GM19452 (cell line): ENCODE results near the gene TARBP1.
"Not testable (repeated sequence)": the region's sequence is repeated elsewhere in the genome, so short reads cannot be mapped to it uniquely, and the experiment has no call there.

ENCODE experiments used
- ATAC-seq: cut with Tn5 transposase; IDR thresholded peaks from one replicate; pipeline ENCODE4 v1.9.1; 2021; ENCODE audit not compliant: unreplicated experiment

The TARBP1 gene

GRCh38 chr1:234452406-234452965 is 26.5 kb downstream of the TARBP1 start:
- no peak for ATAC-seq

GRCh38 chr1:234440348-234440747 is 38.6 kb downstream of the TARBP1 start:
- ATAC-seq: no peak

GRCh38 chr1:234438579-234438978 is 40.4 kb downstream of the TARBP1 start:
- ATAC-seq: no peak

GRCh38 chr1:234437423-234438171 is 41.4 kb downstream of the TARBP1 start:
- ATAC-seq: no peak

GRCh38 chr1:234435620-234436019 is 43.4 kb downstream of the TARBP1 start:
- ATAC-seq: no peak

GRCh38 chr1:234434706-234435105 is 44.3 kb downstream of the TARBP1 start:
- ATAC-seq: no peak

GRCh38 chr1:234433563-234434285 is 45.3 kb downstream of the TARBP1 start:
- ATAC-seq: no peak

GRCh38 chr1:234431255-234431654 is 47.7 kb downstream of the TARBP1 start:
- ATAC-seq: no peak

GRCh38 chr1:234430691-234431090 is 48.3 kb downstream of the TARBP1 start:
- no peak for ATAC-seq

GRCh38 chr1:234429434-234429806 is 49.6 kb downstream of the TARBP1 start:
- no peak for ATAC-seq

GRCh38 chr1:234427950-234428646 is 50.9 kb downstream of the TARBP1 start:
- ATAC-seq: no peak

GRCh38 chr1:234413990-234414389 is 65.0 kb downstream of the TARBP1 start:
- ATAC-seq: no peak

GRCh38 chr1:234413485-234413884 is 65.5 kb downstream of the TARBP1 start:
- no peak for ATAC-seq

GRCh38 chr1:234412830-234413229 is 66.1 kb downstream of the TARBP1 start:
- no peak for ATAC-seq

GRCh38 chr1:234409328-234409727 is 69.7 kb downstream of the TARBP1 start:
- no peak for ATAC-seq

- ATAC-seq: no peak
Measured at GRCh38 chr1:234408757-234409156, 70.2 kb downstream of the TARBP1 start.

- ATAC-seq: no peak
Measured at GRCh38 chr1:234406871-234407270, 72.1 kb downstream of the TARBP1 start.

- no peak for ATAC-seq
Measured at GRCh38 chr1:234405676-234406075, 73.3 kb downstream of the TARBP1 start.

GRCh38 chr1:234402939-234403338 is 76.0 kb downstream of the TARBP1 start:
- ATAC-seq: no peak

- ATAC-seq: no peak
Measured at GRCh38 chr1:234401658-234402057, 77.3 kb downstream of the TARBP1 start.

GRCh38 chr1:234400773-234401172 is 78.2 kb downstream of the TARBP1 start:
- ATAC-seq: no peak

GRCh38 chr1:234399515-234399914 is 79.5 kb downstream of the TARBP1 start:
- ATAC-seq: not testable (repeated sequence)
